Measurements from ENCODE around the gene ADAP1.

The ADAP1 gene

DNA sequence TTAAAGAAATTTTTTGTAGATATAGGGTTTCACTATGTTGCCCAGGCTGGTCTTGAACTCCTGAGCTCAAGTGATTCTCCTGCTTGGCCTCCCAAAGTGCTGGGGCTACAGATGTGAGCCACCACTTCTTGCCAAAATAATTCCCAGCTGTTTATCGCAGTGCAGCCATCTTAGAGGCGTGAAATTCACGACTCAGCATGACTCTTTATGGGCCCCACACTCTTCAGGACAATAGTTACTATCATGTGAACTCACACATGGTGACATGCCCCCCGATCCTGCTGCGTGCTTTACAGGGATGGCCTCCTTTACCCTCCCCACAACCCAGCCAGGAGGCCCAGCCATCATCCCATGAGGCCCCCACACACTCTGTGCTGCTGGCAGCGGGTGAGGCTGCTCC is 16.3 kb upstream of the ADAP1 start:
- Histone ChIP-seq H3K9ac (ENCODE audit: low read depth, low read length) (no peak overlapping the region), H3K9me3 (ENCODE audit: insufficient read depth, low read length, severe bottlenecking) (no peaks in the 10 kb centered on the region), H2AFZ (ENCODE audit: low read depth, low read length) (no peak overlapping the region), H3K4me3 (ENCODE audit: low read depth in 1 of 2, low read length in 2 of 2) (no peak overlapping the region), H3K36me3 (ENCODE audit: insufficient read depth, low read length) (peaks cover 68% of the 10 kb centered on the region), H3K27me3 (ENCODE audit: insufficient read depth, low read length, poor library complexity) (no peaks in the 10 kb centered on the region), H3K4me1 (ENCODE audit: insufficient read depth, low read length) (peaks cover 30% of the 10 kb centered on the region), H3K4me2 (ENCODE audit: insufficient read depth, low read length) (no peak overlapping the region), H3K27ac (ENCODE audit: low read length) (no peak overlapping the region), H4K20me1 (ENCODE audit: insufficient read depth, low read length) (peaks cover 71% of the 10 kb centered on the region), H3K79me2 (ENCODE audit: insufficient read depth, low read length) (peaks cover 62% of the 10 kb centered on the region)
- DNase-seq = no peak
- TF ChIP-seq, protein P1, sequence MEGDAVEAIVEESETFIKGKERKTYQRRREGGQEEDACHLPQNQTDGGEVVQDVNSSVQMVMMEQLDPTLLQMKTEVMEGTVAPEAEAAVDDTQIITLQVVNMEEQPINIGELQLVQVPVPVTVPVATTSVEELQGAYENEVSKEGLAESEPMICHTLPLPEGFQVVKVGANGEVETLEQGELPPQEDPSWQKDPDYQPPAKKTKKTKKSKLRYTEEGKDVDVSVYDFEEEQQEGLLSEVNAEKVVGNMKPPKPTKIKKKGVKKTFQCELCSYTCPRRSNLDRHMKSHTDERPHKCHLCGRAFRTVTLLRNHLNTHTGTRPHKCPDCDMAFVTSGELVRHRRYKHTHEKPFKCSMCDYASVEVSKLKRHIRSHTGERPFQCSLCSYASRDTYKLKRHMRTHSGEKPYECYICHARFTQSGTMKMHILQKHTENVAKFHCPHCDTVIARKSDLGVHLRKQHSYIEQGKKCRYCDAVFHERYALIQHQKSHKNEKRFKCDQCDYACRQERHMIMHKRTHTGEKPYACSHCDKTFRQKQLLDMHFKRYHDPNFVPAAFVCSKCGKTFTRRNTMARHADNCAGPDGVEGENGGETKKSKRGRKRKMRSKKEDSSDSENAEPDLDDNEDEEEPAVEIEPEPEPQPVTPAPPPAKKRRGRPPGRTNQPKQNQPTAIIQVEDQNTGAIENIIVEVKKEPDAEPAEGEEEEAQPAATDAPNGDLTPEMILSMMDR (IDR thresholded peaks at IDR 0.05; ENCODE audit: borderline replicate concordance, extremely low read depth, low read length, poor library complexity, severe bottlenecking) = no peak
- TF ChIP-seq EZH2 (IDR thresholded peaks at IDR 0.05; ENCODE audit: borderline replicate concordance, low read depth, low read length, severe bottlenecking) = no peak
- ATAC-seq (ENCODE audit: insufficient read depth, low read depth) = no peak

DNA sequence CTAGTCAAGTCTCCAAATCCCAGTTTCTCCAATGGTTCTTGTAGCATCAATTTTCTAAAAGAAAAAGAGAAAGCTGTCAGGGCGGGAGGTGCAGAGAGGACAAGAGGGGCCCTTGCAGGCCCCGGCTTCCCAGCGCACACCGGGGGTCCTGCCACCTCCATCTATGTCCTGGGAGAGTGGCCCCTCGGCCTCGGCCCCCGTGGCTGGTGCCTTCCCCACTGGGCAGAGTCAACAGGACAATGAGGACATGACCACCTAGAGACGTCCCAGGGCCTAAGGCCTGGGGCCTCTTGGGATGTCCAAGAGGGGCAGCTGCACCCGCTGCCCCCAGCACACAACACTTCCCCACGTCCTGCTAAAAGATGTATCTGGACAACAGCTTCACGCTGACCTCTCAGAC is 14.9 kb upstream of the ADAP1 start:
- ATAC-seq (ENCODE audit: insufficient read depth, low read depth) = no peak
- H3K4me1 ChIP-seq (ENCODE audit: insufficient read depth, low read length) = peaks cover 26% of the 10 kb centered on the region
- H3K9me3 ChIP-seq (ENCODE audit: insufficient read depth, low read length, severe bottlenecking) = no peaks in the 10 kb centered on the region
- H3K27me3 ChIP-seq (ENCODE audit: insufficient read depth, low read length, poor library complexity) = no peaks in the 10 kb centered on the region
- no peak overlapping the region for H3K9ac ChIP-seq (ENCODE audit: low read depth, low read length)
- no peak overlapping the region for H3K4me2 ChIP-seq (ENCODE audit: insufficient read depth, low read length)
- H2AFZ ChIP-seq (ENCODE audit: low read depth, low read length) = no peak overlapping the region
- H3K4me3 ChIP-seq (ENCODE audit: low read depth in 1 of 2, low read length in 2 of 2) = no peak overlapping the region
- no peak for DNase-seq
- peaks cover 53% of the 10 kb centered on the region for H3K79me2 ChIP-seq (ENCODE audit: insufficient read depth, low read length)
- no peak overlapping the region for H3K27ac ChIP-seq (ENCODE audit: low read length)
- H4K20me1 ChIP-seq (ENCODE audit: insufficient read depth, low read length) = peaks cover 63% of the 10 kb centered on the region
- H3K36me3 ChIP-seq (ENCODE audit: insufficient read depth, low read length) = peaks cover 68% of the 10 kb centered on the region
- no peak for TF ChIP-seq EZH2 (IDR thresholded peaks at IDR 0.05; ENCODE audit: borderline replicate concordance, low read depth, low read length, severe bottlenecking)
- TF ChIP-seq, protein P1 (IDR thresholded peaks at IDR 0.05; ENCODE audit: borderline replicate concordance, extremely low read depth, low read length, poor library complexity, severe bottlenecking) = no peak

DNA sequence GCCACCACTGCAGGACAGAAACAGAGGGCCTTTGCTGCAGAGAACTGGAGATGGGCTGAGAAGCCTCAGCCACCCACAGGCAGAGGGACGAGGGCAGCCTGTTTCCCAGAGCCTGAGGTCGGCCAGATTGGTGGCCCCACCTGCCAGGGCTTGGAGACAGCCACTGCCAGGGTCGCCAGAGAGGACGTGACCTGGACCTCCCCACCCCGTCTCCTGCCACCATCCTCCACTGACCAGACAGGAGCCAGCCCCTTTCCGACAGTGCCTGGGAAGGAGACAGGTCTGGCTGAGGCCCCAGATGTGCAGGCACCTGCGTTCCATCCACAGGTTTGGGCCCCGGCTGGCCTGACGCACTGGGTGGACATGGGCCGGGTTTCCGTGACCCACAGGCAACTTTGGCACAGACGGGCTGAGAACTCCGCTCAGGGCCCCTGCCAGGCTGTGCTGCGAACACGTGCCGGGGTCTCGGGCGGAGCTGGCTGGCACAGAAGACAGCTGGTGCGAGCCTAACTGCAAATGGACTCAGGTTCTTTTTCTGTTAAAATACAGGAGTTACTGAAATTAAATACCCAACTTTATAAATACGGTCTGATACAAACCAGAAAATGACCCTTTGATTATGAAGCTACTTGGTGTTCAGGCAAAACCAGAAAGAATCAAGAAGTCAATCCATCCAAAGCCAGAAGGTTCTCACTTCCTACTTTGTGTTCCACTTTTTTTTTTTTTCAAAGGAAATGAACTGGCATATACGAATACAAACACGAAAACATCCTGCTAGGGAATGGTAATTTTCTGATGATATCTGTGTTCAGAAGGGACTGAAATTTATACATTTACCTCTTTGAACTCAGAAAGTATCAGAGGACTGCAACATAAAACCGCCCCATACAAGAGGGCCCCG is 14.0 kb upstream of the ADAP1 start:
- TF ChIP-seq EZH2 (IDR thresholded peaks at IDR 0.05; ENCODE audit: borderline replicate concordance, low read depth, low read length, severe bottlenecking) = no peak
- TF ChIP-seq, protein P1 (IDR thresholded peaks at IDR 0.05; ENCODE audit: borderline replicate concordance, extremely low read depth, low read length, poor library complexity, severe bottlenecking) = no peak
- no peak for DNase-seq
- H3K79me2 ChIP-seq (ENCODE audit: insufficient read depth, low read length) = peaks cover 43% of the 10 kb centered on the region
- H3K27ac ChIP-seq (ENCODE audit: low read length) = no peak overlapping the region
- no peak overlapping the region for H2AFZ ChIP-seq (ENCODE audit: low read depth, low read length)
- peaks cover 54% of the 10 kb centered on the region for H4K20me1 ChIP-seq (ENCODE audit: insufficient read depth, low read length)
- no peaks in the 10 kb centered on the region for H3K9me3 ChIP-seq (ENCODE audit: insufficient read depth, low read length, severe bottlenecking)
- no peak overlapping the region for H3K4me2 ChIP-seq (ENCODE audit: insufficient read depth, low read length)
- no peak overlapping the region for H3K4me3 ChIP-seq (ENCODE audit: low read depth in 1 of 2, low read length in 2 of 2)
- ATAC-seq (ENCODE audit: insufficient read depth, low read depth) = no peak
- H3K4me1 ChIP-seq (ENCODE audit: insufficient read depth, low read length) = peaks cover 17% of the 10 kb centered on the region
- H3K9ac ChIP-seq (ENCODE audit: low read depth, low read length) = no peak overlapping the region
- H3K36me3 ChIP-seq (ENCODE audit: insufficient read depth, low read length) = peaks cover 67% of the 10 kb centered on the region
- H3K27me3 ChIP-seq (ENCODE audit: insufficient read depth, low read length, poor library complexity) = no peaks in the 10 kb centered on the region

All from DND-41 (cell line).